ENCODE results near the gene ZBTB7C.

- TF ChIP-seq CTCF (conservative IDR thresholded peaks at IDR 0.05; ENCODE audit: low read depth, low read length) (no peak), MAFK (IDR thresholded peaks at IDR 0.05; ENCODE audit: low read depth, low read length) (no peak), CHD1 (IDR thresholded peaks at IDR 0.05; ENCODE audit: low read depth, low read length) (no peak), POLR2A (IDR thresholded peaks at IDR 0.05; ENCODE audit: low read depth, low read length) (no peak), FOS (IDR thresholded peaks at IDR 0.05; ENCODE audit: low read depth, low read length) (no peak)
Observed at GRCh38 chr18:48260237-48260636, 148.9 kb downstream of the ZBTB7C start.
